Naive thymus-derived CD4-positive, alpha-beta T cell (primary cell): ENCODE data around the gene UBASH3B. TPM values are rescaled to one million over a fixed set of nuclear protein-coding genes. Genes with fewer than 3 reads are reported as not detected.
A peak's percentile ranks its signal among the peaks of the same experiment; 100 is the strongest.

ENCODE experiments used
- ATAC-seq: fragments of 150-1000 bp; cut with Tn5 transposase; 2 replicates; pipeline ENCODE4 v1.10.0; 2021; ENCODE audit warnings: mild to moderate bottlenecking, moderate library complexity
- CTCF ChIA-PET: fragments of 350-600 bp; sonication (Branson Sonifier 250); formaldehyde crosslinking; loops from one replicate; lab custom pipeline; 2021; ENCODE audit warnings: antibody characterized with exemption; lab: Charles Lee
- POLR2A ChIA-PET: fragments of 350-600 bp; sonication (Branson Sonifier 250); formaldehyde crosslinking; loops from one replicate; lab custom pipeline; 2021; ENCODE audit warnings: antibody characterized with exemption, inconsistent platforms; lab: Charles Lee
- DNase-seq, 9 donors: peaks; one replicate each; pipeline versions ENCODE4 v3.0.0 to v3.0.0-alpha.2; 2020 to 2022; ENCODE audit warnings: mixed read lengths in 1 of 9
- H3K27ac ChIP-seq: one replicate; pipeline ENCODE4 v1.7.0; 2013; ENCODE audit warnings: mild to moderate bottlenecking, low read depth, low read length, moderate library complexity
- H3K27me3 ChIP-seq, 2 donors: one replicate each; pipeline ENCODE4 v1.7.0; 2013; ENCODE audit warnings: low read length in 2 of 2, mild to moderate bottlenecking in 2 of 2, moderate library complexity in 2 of 2; ENCODE audit not compliant: control insufficient read depth in 2 of 2, insufficient read depth in 2 of 2
- H3K36me3 ChIP-seq, 3 experiments: 1 replicate in 2 of 3; 2 replicates in 1 of 3; pipeline ENCODE4 v1.7.0; 2013; ENCODE audit warnings: low read length in 3 of 3, mild to moderate bottlenecking in 3 of 3, moderate library complexity in 1 of 3; ENCODE audit not compliant: insufficient read depth in 3 of 3, control insufficient read depth in 2 of 3
- H3K4me1 ChIP-seq, 2 donors: one replicate each; pipeline ENCODE4 v1.7.0; 2013; ENCODE audit warnings: low read length in 2 of 2, mild to moderate bottlenecking in 2 of 2, moderate library complexity in 1 of 2; ENCODE audit not compliant: control insufficient read depth in 2 of 2, insufficient read depth in 2 of 2
- H3K4me3 ChIP-seq: 2 replicates; pipeline ENCODE4 v1.7.0; 2013; ENCODE audit warnings: mild to moderate bottlenecking, low read length
- H3K9me3 ChIP-seq, 3 experiments: 1 replicate in 2 of 3; 2 replicates in 1 of 3; pipeline ENCODE4 v1.7.0; 2013; ENCODE audit warnings: low read length in 3 of 3; ENCODE audit not compliant: control insufficient read depth in 2 of 3
- H3K27ac Mint-ChIP-seq, 9 donors: one replicate each; pipeline ENCODE4 v1.8.0; 2020 to 2022; ENCODE audit warnings: mixed read lengths in 9 of 9, mild to moderate bottlenecking in 8 of 9, moderate library complexity in 5 of 9, inconsistent platforms in 2 of 9
- H3K27me3 Mint-ChIP-seq, 5 donors: one replicate each; pipeline ENCODE4 v1.8.0; 2021 to 2022; ENCODE audit warnings: mixed read lengths in 5 of 5, mild to moderate bottlenecking in 1 of 5
- H3K36me3 Mint-ChIP-seq, 5 donors: one replicate each; pipeline ENCODE4 v1.8.0; 2020 to 2022; ENCODE audit warnings: mixed read lengths in 5 of 5, mild to moderate bottlenecking in 3 of 5, inconsistent platforms in 1 of 5
- H3K4me1 Mint-ChIP-seq, 7 donors: one replicate each; pipeline ENCODE4 v1.8.0; 2020 to 2022; ENCODE audit warnings: mixed read lengths in 7 of 7, mild to moderate bottlenecking in 3 of 7, inconsistent platforms in 1 of 7
- H3K4me3 Mint-ChIP-seq, 10 donors: one replicate each; pipeline ENCODE4 v1.8.0; 2020 to 2022; ENCODE audit warnings: mild to moderate bottlenecking in 10 of 10, mixed read lengths in 10 of 10, moderate library complexity in 6 of 10, inconsistent platforms in 2 of 10
- H3K9me3 Mint-ChIP-seq, 11 donors: one replicate each; pipeline ENCODE4 v1.8.0; 2020 to 2022; ENCODE audit warnings: mixed read lengths in 11 of 11, mild to moderate bottlenecking in 4 of 11, inconsistent platforms in 1 of 11, moderate library complexity in 1 of 11
- intact Hi-C, 2 donors: fragments of 100-400 bp; cut with micrococcal nuclease; formaldehyde crosslinking; loops; one replicate each; pipeline ENCODE4 v1.15.1; 2023
- polyA plus RNA-seq, 2 donors: library from polyadenylated mRNA; unstranded; fragments of 300-500 nt; fragmentation: Illumina TruSeq; gene quantifications; one replicate each; pipeline ENCODE4 v1.2.3, GENCODE V29; 2021
- total RNA-seq, 6 experiments: library from RNA in 5 of 6; stranded (reverse) in 5 of 6; gene quantifications; 1 replicate in 5 of 6; 2 replicates in 1 of 6; pipeline ENCODE4 v1.2.3 and lab custom pipeline; 2021 to 2026

UBASH3B gene
- total and polyA plus RNA-seq, 7 experiments from 2014 or later: 10.3 to 49.8 (median 42.3) TPM

- peak overlapping the region; percentile 66 for H3K27ac ChIP-seq
- ChIA-PET CTCF (interaction anchor here (0.7 to 8.1 kb wide), 15 partner anchors 12 to 252 kb away, joined by 3 to 248 read pairs (median 9); partner anchors contain the start of gene CRTAM), POLR2A (interaction anchor here (0.6 to 4.5 kb wide), 16 partner anchors 10 to 249 kb away, joined by 3 to 77 read pairs (median 6); partner anchors contain the start of genes CRTAM and HSPA8)
- DNase-seq (peak in 7 of 9 donors; percentile 44 to 66 (median 60)), ATAC-seq (peak; percentile 87)
- Mint-ChIP-seq H3K27ac (peak overlapping the region; percentile 58 to 95 (median 93)), H3K4me3 (peak overlapping the region; percentile 65 to 84 (median 80)), H3K27me3 (peaks cover 0 to 2% (median 0%) of the 10 kb centered on the region in 5 donors), H3K4me1 (peaks cover 22 to 47% (median 32%) of the 10 kb centered on the region in 7 donors), H3K36me3 (peaks cover 0 to 7% (median 3%) of the 10 kb centered on the region in 5 donors), H3K9me3 (no peaks in the 10 kb centered on the region)
- no peaks in the 10 kb centered on the region for H3K9me3 ChIP-seq
- peaks cover 0 to 7% (median 0%) of the 10 kb centered on the region in 3 experiments for H3K36me3 ChIP-seq
- H3K27me3 ChIP-seq: no peaks in the 10 kb centered on the region
- intact Hi-C loops: loop anchor here (1.0 to 5.0 kb wide), 2 partner anchors 8 to 39 kb away; no protein-coding TSS in a partner anchor
- peak overlapping the region; percentile 45 for H3K4me3 ChIP-seq
- peaks cover 21 to 66% of the 10 kb centered on the region in 2 donors for H3K4me1 ChIP-seq
Measured at GRCh38 chr11:122851366-122851966, 195.9 kb downstream of the UBASH3B start.

GRCh38 chr11:122852074-122852795 lies 196.7 kb downstream of the UBASH3B start:
- intact Hi-C loops: loop anchor here (2.0 to 5.0 kb wide), 2 partner anchors 13 to 40 kb away; partner anchors contain the start of gene CRTAM (in 1 of the 2)
- ChIA-PET CTCF (interaction anchor here (0.6 to 8.1 kb wide), 27 partner anchors 8 to 504 kb away, joined by 3 to 248 read pairs (median 6); partner anchors contain the start of gene CRTAM), POLR2A (interaction anchor here (0.6 to 4.5 kb wide), 23 partner anchors 11 to 248 kb away, joined by 3 to 77 read pairs (median 4); partner anchors contain the start of genes CRTAM and HSPA8)
- Histone ChIP-seq H3K9me3 (no peaks in the 10 kb centered on the region), H3K4me3 (peak overlapping the region; percentile 45), H3K27me3 (no peaks in the 10 kb centered on the region), H3K4me1 (peaks cover 21 to 59% of the 10 kb centered on the region in 2 donors), H3K36me3 (peaks cover 0 to 7% (median 0%) of the 10 kb centered on the region in 3 experiments), H3K27ac (peak overlapping the region; percentile 66)
- Mint-ChIP-seq H3K4me3 (peak overlapping the region; percentile 65 to 84 (median 80)), H3K4me1 (peaks cover 25 to 48% (median 32%) of the 10 kb centered on the region in 7 donors), H3K36me3 (peaks cover 0 to 5% (median 3%) of the 10 kb centered on the region in 5 donors), H3K27me3 (peaks cover 0 to 2% (median 0%) of the 10 kb centered on the region in 5 donors), H3K9me3 (no peaks in the 10 kb centered on the region), H3K27ac (peak overlapping the region; percentile 58 to 95 (median 93))
- no peak for ATAC-seq
- peak in 4 of 9 donors; percentile 14 to 25 (median 21) for DNase-seq

- Histone ChIP-seq H3K27ac (peak overlapping the region; percentile 66), H3K27me3 (no peaks in the 10 kb centered on the region), H3K9me3 (no peaks in the 10 kb centered on the region), H3K4me3 (no peak overlapping the region), H3K4me1 (peaks cover 21 to 53% of the 10 kb centered on the region in 2 donors), H3K36me3 (peaks cover 0 to 7% (median 0%) of the 10 kb centered on the region in 3 experiments)
- peak overlapping the region in 8 of 9 donors; percentile 85 to 95 (median 94) for H3K27ac Mint-ChIP-seq
- peaks cover 0 to 4% (median 0%) of the 10 kb centered on the region in 5 donors for H3K27me3 Mint-ChIP-seq
- H3K9me3 Mint-ChIP-seq: no peaks in the 10 kb centered on the region
- peaks cover 25 to 44% (median 32%) of the 10 kb centered on the region in 7 donors for H3K4me1 Mint-ChIP-seq
- intact Hi-C loops: loop anchor here (2.0 to 5.0 kb wide), 2 partner anchors 14 to 40 kb away; partner anchors contain the start of gene CRTAM (in 1 of the 2)
- CTCF ChIA-PET: interaction anchor here (0.6 to 8.1 kb wide), 26 partner anchors 8 to 504 kb away, joined by 3 to 248 read pairs (median 6); partner anchors contain the start of gene CRTAM
- ATAC-seq (no peak), DNase-seq (no peak)
- H3K36me3 Mint-ChIP-seq: peaks cover 0 to 5% (median 3%) of the 10 kb centered on the region in 5 donors
- POLR2A ChIA-PET: interaction anchor here (0.6 to 4.5 kb wide), 16 partner anchors 11 to 210 kb away, joined by 3 to 77 read pairs (median 6); partner anchors contain the start of genes CRTAM and HSPA8
- H3K4me3 Mint-ChIP-seq: peak overlapping the region in 9 of 10 donors; percentile 46 to 84 (median 80)
Measured at GRCh38 chr11:122852796-122853160, 197.3 kb downstream of the UBASH3B start.

- Mint-ChIP-seq H3K4me3 (peak overlapping the region in 2 of 10 donors; percentile 2 to 46), H3K4me1 (peaks cover 25 to 44% (median 32%) of the 10 kb centered on the region in 7 donors), H3K9me3 (no peaks in the 10 kb centered on the region), H3K27me3 (peaks cover 0 to 6% (median 0%) of the 10 kb centered on the region in 5 donors), H3K27ac (peak overlapping the region in 7 of 9 donors; percentile 49 to 93 (median 76)), H3K36me3 (peaks cover 0 to 5% (median 3%) of the 10 kb centered on the region in 5 donors)
- Histone ChIP-seq H3K4me1 (peaks cover 21 to 50% of the 10 kb centered on the region in 2 donors), H3K4me3 (no peak overlapping the region), H3K9me3 (no peaks in the 10 kb centered on the region), H3K36me3 (peaks cover 0 to 12% (median 0%) of the 10 kb centered on the region in 3 experiments), H3K27me3 (no peaks in the 10 kb centered on the region), H3K27ac (no peak overlapping the region)
- DNase-seq (no peak), ATAC-seq (no peak)
- POLR2A ChIA-PET: interaction anchor here (0.7 to 4.5 kb wide), 10 partner anchors 12 to 203 kb away, joined by 3 to 77 read pairs (median 7); partner anchors contain the start of gene CRTAM
- CTCF ChIA-PET: interaction anchor here (0.6 to 8.1 kb wide), 26 partner anchors 9 to 386 kb away, joined by 3 to 248 read pairs (median 7); partner anchors contain the start of gene CRTAM
- intact Hi-C loops: loop anchor here (2.0 to 5.0 kb wide), 2 partner anchors 14 to 41 kb away; partner anchors contain the start of gene CRTAM (in 1 of the 2)
Measured at GRCh38 chr11:122853261-122853660, 197.7 kb downstream of the UBASH3B start.

GRCh38 chr11:122853971-122854446 lies 198.5 kb downstream of the UBASH3B start:
- no peak overlapping the region for H3K27ac ChIP-seq
- DNase-seq (peak in 8 of 9 donors; percentile 27 to 70 (median 63)), ATAC-seq (no peak)
- peaks cover 0 to 16% (median 0%) of the 10 kb centered on the region in 3 experiments for H3K36me3 ChIP-seq
- H3K27me3 ChIP-seq: no peaks in the 10 kb centered on the region
- no peaks in the 10 kb centered on the region for H3K9me3 ChIP-seq
- H3K27ac Mint-ChIP-seq: peak overlapping the region in 5 of 9 donors; percentile 28 to 67 (median 49)
- peaks cover 0 to 11% (median 0%) of the 10 kb centered on the region in 5 donors for H3K27me3 Mint-ChIP-seq
- POLR2A ChIA-PET: interaction anchor here (1.0 to 4.5 kb wide), 6 partner anchors 13 to 203 kb away, joined by 3 to 77 read pairs (median 14); partner anchors contain the start of gene CRTAM
- H3K9me3 Mint-ChIP-seq: no peaks in the 10 kb centered on the region
- peaks cover 25 to 44% (median 32%) of the 10 kb centered on the region in 7 donors for H3K4me1 Mint-ChIP-seq
- peak overlapping the region in 3 of 10 donors; percentile 31 to 33 (median 32) for H3K4me3 Mint-ChIP-seq
- intact Hi-C loops: loop anchor here (1.0 to 5.0 kb wide), 8 partner anchors 15 to 274 kb away; partner anchors contain the start of gene CRTAM (in 1 of the 2)
- H3K4me3 ChIP-seq: no peak overlapping the region
- H3K36me3 Mint-ChIP-seq: peaks cover 0 to 5% (median 3%) of the 10 kb centered on the region in 5 donors
- CTCF ChIA-PET: interaction anchor here (0.6 to 8.1 kb wide), 24 partner anchors 10 to 385 kb away, joined by 3 to 248 read pairs (median 5); partner anchors contain the start of gene CRTAM
- peaks cover 21 to 42% of the 10 kb centered on the region in 2 donors for H3K4me1 ChIP-seq
